ENCODE data around the gene PEX12.
"Not testable (repeated sequence)": the region's sequence is repeated elsewhere in the genome, so short reads cannot be mapped to it uniquely, and the experiment has no call there.

Gene PEX12

DNA sequence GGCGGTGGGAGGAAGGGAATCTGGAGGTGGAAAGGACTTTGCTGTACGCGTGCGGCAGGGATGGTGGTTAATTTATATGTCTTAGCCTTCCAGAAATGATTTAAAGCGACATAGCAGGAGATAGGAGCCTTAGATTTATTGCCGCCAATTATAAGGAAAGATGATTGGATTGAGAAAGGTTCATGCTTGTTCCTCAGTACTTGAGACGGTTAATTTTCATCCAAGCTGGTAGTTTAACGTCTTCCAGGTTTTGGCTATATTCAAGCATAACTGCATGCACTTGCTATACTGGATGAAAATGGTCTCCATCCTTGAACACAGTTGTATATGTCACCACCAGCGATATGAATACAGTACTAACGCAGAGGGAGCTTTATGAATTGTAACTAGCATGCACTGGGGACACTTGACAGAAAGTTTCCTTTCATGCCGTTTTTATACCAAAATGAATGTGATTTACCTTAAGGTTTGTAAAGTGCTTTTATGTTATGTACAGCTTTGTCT is 610 bp upstream of the PEX12 start:
- no peak for DNase-seq (ENCODE audit: low read depth)

GRCh38 chr17:35577830-35578196 is 558 bp downstream of the PEX12 start:
- no peak for DNase-seq (ENCODE audit: low read depth)

DNA sequence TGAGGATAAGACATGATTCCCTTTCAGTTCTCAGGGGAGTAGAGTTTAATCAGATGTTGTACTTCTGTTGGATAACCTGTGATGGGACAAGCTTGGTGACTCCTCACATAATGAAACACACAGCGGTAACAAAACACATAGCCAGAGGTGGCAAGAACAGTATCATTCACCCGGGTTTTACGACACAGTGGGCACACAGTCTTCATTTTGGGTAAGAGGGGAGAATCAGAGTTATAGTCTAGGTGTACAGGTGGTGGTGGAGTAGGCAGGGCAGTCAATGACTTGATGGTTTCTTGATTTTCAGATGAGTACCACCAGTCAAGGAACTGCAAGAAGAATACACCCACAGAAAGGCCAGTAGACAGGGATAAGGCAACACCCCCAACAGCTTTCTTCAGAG is 2.6 kb downstream of the PEX12 start:
- DNase-seq (ENCODE audit: low read depth) = no peak

- DNase-seq (ENCODE audit: low read depth) = no peak
These were observed 9.0 kb downstream of the PEX12 start for GRCh38 chr17:35569405-35569804.

- peak; percentile 48 for DNase-seq (ENCODE audit: low read depth)
These were observed 9.8 kb downstream of the PEX12 start for GRCh38 chr17:35568561-35568960.

DNA sequence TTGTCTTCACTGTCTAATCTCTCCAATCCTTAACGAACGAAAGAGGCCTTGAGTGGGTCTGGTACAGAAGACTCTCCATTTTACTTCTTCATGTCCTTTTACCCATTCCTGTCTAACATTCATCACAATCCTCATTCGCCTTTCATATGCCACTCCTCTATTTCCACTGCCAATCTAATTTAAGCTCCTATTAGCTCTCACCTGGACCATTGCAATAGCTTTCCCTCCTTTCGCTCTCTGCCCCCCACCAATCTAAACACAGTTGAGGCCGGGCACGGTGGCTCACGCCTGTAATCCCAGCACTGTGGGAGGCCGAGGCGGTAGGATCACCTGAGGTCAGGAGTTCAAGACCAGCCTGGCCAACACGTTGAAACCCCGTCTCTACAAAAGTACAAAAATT is 11.4 kb downstream of the PEX12 start:
- DNase-seq (ENCODE audit: low read depth) = no peak

DNA sequence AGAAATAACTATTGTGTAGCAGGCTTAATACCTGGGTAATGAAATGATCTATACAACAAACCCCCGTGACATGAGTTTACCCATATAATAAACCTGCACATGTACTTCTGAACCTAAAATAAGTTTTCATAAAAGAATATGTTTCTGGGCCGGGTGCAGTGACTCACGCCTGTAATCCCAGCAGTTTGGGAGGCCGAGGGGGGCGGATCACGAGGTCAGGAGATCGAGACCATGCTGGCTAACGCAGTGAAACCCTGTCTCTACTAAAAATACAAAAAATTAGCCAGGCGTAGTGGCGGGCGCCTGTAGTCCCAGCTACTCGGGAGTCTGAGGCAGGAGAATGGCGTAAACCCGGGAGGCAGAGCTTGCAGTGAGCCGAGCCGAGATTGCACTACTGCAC is 15.2 kb downstream of the PEX12 start:
- DNase-seq (ENCODE audit: low read depth) = not testable (repeated sequence)

GRCh38 chr17:35560703-35561102 is 17.7 kb downstream of the PEX12 start, which contains the start of gene SLFN14:
Gene SLFN14, minus strand, starts transcription at chr17:35560819. Its CDS starts 2,757 bp downstream, at chr17:35558062.
- DNase-seq (ENCODE audit: low read depth) = no peak

DNA sequence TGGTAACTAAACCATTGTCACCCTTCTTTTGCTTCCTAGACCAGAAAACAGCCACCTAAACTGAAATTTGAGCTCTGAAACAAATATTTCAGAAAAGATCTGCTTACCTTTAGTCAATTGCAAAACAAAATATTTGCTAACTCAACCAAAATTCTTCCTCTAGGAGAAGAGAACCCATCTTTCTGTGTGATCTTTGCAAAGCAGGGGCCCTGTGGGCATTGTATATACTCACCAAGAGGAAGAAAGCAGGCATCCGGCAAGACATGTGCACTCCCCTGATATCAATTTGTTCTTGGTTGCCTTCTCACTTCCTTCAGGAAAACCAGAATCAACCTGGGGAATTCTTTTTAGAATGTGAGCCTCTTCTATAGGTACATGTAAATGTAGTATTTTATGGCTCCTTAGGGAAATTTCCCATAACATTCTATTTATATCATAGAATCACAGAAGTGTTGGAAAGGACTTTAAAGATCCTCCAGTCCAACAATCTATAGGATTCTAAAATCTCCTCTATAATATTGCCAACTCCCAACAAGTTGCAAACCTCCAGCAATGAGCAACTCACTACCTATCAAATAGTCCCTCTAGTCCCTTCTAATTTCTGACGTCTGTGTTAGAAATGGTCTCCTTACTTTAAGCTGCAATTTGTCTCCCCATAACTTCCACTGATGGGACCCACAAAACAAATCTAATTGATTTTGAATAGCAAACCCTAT is 18.7 kb downstream of the PEX12 start:
- DNase-seq (ENCODE audit: low read depth) = no peak

- no peak for DNase-seq (ENCODE audit: low read depth)
These were observed 21.0 kb downstream of the PEX12 start for GRCh38 chr17:35557353-35557752.

- no peak for DNase-seq (ENCODE audit: low read depth)
These were observed 22.7 kb downstream of the PEX12 start for GRCh38 chr17:35555691-35556090.

DNA sequence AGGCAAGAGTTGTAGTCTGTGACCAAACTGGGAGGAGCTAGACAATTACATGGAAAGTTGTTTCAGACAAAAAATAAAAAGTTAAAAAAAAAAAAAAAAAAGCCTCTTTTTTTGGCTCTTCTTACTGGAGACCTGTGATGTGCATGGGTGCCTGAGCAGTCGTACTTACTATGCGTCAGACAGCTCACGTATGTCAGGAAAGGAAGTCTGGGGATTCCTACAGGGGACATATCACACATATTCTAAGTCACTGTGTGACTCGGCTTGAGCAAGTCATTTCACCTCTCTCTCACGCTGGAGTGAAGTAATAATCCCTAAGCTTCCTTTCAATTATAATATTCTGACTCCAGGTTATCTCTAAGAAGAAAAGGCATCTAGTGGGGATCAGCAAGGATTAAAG is 23.7 kb downstream of the PEX12 start:
- no peak for DNase-seq (ENCODE audit: low read depth)

DNA sequence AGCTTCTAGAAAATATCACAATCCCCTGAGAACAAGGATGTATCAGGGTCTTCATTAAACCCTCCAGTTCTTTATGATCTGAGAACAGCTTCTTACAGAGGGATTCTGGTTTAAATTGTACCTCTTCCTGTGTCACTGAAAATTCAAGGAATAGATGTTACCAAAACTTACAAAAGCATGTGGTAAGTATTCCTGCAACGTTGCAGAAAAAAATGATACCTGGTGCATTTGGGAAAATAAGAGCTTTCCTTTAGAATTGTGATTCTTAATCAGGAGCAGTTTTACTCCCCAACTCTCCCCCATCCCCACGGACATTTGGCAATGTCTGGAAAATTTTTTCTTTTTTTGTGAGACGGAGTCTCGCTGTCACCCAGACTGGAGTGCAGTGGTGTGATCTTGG is 25.1 kb downstream of the PEX12 start:
- no peak for DNase-seq (ENCODE audit: low read depth)

DNA sequence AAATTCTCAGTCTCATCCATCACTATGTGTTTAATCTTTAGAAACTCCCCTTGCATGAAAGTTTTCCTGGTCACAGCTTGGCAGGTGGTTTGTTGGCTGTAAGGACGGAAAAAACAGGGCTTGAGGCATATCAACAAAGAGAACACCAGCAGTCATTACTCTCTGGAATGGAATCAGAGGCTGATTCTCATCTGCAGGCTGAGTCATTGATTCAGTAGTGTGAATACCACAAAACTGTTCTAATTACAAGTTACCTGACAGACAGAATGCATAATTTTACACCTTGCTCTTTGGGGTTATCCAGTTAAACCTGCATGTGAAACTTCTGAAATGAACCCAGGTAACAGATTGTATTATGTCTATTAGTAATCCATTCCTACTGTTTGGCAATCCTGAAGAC is 29.4 kb downstream of the PEX12 start:
- DNase-seq (ENCODE audit: low read depth) = no peak

DNA sequence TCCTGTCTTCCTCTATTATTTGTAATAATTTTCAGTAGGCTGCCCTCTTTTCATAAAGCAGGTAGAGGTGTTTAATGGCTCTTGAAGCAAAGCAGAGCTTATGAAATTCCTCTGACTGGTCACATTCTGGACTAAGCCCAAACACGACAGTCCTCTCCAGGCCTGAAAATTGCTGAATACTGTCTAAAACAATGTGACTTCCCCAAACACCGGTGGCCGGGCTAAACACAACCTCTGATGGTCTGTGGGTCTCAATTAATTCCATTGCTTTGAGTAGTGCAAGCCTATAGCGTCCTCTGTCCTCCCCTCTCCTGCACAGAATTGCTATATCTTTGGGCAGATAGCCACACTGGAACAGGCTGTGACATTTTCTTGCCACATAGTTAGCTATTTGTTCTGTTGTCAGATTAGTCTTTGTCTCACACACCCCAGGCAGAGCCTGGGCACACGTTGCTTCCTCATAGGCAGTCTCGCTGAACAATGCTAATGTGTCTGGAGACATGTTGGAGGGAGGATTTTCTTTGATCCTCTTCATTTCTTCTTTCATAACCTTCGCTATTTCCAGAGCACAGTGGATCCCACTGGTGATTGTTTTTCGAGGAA is 30.1 kb downstream of the PEX12 start:
- no peak for DNase-seq (ENCODE audit: low read depth)

- no peak for DNase-seq (ENCODE audit: low read depth)
These were observed 31.9 kb downstream of the PEX12 start for GRCh38 chr17:35546487-35546886.

GRCh38 chr17:35545150-35545549 is 33.2 kb downstream of the PEX12 start:
- no peak for DNase-seq (ENCODE audit: low read depth)

GRCh38 chr17:35543856-35544255 is 34.5 kb downstream of the PEX12 start:
- DNase-seq (ENCODE audit: low read depth) = no peak

- DNase-seq (ENCODE audit: low read depth) = no peak
These were observed 35.4 kb downstream of the PEX12 start for GRCh38 chr17:35542990-35543389.

- no peak for DNase-seq (ENCODE audit: low read depth)
These were observed 36.9 kb downstream of the PEX12 start for GRCh38 chr17:35541434-35541833.

- DNase-seq (ENCODE audit: low read depth) = peak; percentile 20
These were observed 37.6 kb downstream of the PEX12 start for GRCh38 chr17:35540589-35541404.

- no peak for DNase-seq (ENCODE audit: low read depth)
These were observed 38.7 kb downstream of the PEX12 start for GRCh38 chr17:35539659-35540026.

GRCh38 chr17:35537601-35538141 is 40.7 kb downstream of the PEX12 start, which contains the start of gene SLFN12L:
Gene SLFN12L, minus strand, starts transcription at chr17:35537678. Its CDS starts 15,314 bp downstream, at chr17:35522364.
- peak; percentile 11 for DNase-seq (ENCODE audit: low read depth)
